Epithelial cell of prostate (primary cell): ENCODE measurements around the gene MARCHF6.

ENCODE experiments used
- DNase-seq: peaks from one replicate; pipeline ENCODE4 v3.0.0-alpha.2; 2011; ENCODE audit warnings: low read depth, low spot score
- H3K27ac ChIP-seq: fragments of 450-650 bp; 2 replicates; pipeline ENCODE4 v1.5.1; 2017; ENCODE audit warnings: mild to moderate bottlenecking

Gene MARCHF6

DNA sequence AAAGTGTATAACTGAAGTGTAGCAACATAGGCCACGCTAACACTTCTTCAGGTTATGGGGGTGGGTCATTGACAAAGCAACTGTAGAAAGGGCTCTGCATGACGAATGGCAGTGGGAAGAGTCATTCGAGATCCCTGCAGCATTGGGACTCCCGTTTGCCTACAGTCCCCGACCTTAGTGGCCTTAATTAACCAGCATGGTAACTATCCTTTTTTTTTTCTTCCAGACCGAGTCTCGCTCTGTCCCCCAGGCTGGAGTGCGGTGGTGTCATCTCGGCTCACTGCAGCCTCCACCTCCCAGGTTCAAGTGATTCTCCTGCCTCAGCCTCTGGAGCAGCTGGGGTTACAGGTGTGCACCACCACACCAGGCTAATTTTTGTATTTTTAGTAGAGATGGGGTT, 31.6 kb upstream of the MARCHF6 start:
- DNase-seq = no peak
- H3K27ac ChIP-seq = no peak overlapping the region

- no peak for DNase-seq
- no peak overlapping the region for H3K27ac ChIP-seq
These were observed 29.7 kb upstream of the MARCHF6 start for GRCh38 chr5:10323588-10324488.

DNA sequence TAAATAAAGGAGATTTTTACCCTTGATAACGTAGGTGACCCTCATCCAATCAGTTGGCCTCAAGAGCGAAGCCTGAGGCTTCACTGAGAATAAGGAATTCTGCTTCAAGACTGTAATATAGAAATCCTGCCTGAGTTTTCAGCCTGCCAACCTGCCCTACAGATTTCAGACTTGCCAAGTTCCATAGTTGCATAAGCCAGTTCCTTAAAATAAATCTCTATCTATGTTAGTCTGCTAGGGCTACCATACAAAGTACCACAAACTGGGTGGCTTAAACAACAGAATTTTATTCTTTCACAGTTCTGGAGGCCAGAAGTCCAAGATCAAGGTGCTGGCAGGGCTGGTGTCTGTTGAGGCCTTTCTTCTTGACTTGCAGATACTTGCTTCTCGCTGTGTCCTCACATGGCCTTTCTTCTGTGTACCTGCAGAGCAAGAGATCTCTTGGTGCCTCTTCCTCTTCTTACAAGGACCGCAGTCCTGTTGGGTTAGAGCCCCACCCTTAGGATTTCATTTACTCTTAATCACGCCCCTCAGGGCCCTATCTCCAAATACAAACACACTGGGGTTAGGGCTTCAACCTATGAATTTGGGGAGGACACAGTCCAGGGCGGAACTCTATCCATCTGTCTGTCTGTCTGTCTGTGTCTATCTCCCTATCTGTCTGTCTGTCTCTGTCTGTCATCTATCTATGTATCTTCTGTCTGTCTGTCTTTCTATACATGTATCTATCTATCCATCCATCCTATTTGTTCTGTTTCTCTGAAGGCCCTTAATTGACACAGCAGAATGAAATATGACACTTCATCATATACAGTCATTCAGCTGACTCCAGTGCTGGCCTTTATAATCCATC, 28.8 kb upstream of the MARCHF6 start:
- H3K27ac ChIP-seq = no peak overlapping the region
- DNase-seq = no peak

GRCh38 chr5:10328323-10328722, 25.2 kb upstream of the MARCHF6 start:
- no peak for DNase-seq
- H3K27ac ChIP-seq = no peak overlapping the region

DNA sequence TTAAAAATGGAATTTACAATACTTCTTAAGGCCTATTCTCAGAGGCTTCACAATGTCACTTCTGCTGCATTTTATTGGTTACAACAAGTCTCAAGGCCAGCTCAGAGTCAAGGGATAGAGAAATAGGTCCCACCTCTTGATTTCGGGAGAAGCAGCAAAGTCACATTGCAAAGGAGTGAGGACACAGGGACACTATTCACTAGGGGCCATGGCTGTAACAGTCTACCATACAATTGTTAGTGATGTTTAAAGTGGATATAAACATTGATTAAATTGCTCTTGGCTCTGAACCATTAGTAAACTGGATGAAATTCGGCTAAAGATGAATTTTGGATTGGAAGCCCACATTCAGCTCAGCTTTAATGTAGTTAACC, 24.1 kb upstream of the MARCHF6 start:
- H3K27ac ChIP-seq = no peak overlapping the region
- no peak for DNase-seq

DNA sequence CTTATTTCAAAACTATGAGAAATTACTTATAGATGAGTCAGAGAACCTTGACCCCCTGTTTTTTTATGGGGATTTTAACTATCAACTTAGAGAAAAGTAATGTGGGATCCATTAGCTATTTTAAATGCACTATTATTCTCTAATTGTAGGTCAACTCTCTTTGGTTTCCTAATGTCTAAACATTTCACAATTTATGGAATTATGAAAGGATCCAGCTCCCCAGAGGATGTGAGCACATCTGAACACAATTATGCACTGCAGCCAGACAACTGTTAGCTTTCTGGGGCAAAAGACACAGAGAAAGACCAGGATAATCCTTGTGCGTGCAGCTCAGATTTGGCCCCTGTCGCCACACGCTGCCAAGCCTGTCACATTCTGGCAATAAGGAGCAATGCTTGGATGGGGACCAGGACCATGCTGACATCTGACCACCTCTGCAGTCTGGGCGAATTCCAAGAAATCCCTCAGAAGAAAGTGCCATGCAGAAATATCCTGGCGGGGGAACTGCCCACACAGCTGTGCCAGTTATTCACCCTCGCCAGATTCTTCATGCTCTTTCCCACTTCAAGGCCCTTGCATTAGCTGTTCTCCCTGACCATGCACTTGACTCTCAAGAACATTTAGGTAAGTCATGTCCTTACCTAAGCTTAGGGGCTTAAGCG, 23.5 kb upstream of the MARCHF6 start:
- H3K27ac ChIP-seq = no peak overlapping the region
- no peak for DNase-seq

DNA sequence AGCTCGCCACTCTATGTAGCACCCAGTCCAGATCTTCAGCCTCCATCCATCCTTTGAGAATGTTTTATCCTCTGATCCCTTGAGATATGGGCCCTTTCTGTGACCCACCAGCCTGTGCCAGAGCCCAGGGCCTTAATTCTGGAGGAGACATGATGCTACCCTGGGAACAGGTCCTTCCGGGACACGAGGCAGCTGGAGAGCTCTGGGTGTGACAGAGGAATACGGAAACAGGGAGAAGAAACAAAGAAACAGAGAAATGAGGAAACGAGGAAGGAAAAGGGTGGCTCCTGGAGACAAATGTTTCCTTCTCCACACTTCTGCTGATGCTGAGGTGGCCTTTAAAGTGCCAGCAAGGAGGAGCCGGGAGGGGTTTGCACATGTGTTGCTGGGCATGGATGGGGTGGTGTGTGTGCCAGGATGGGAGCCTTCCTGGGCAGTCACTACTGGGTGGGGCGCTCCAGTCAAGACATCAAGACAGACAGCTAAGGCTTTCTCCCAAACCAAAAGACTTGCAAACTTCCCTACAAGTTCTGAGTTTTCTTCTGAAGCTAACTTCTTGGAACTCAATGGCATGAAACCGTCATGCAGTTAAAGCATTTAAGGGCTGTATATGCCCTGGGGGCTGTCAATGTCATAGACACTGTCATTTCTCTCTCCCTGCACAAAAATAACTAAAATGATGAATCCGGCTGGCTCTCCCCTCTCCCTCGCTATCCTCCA, 22.8 kb upstream of the MARCHF6 start:
- no peak for DNase-seq
- H3K27ac ChIP-seq = no peak overlapping the region

DNA sequence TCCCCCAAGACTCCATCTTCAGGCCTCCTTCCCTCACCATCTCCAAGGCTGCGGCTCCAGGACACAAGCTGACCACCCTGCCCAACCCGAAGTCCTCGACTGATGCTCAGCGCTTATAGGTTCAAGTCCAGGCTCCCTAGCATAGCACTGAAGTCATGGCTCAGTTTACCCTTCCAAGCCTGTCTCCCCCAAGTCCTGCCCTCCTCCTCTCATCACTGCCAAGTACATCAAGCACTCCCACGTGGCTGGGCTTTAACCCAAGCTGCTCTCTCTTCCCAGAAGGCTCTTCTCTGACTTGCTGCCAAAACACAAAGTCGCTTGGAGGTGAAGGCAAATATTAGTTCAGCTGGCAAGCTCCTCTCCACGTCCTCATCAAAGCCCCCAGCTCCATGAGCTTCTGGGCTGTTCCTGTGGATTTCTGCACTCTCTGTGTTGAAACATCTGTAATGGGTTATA, 22.1 kb upstream of the MARCHF6 start:
- no peak for DNase-seq
- no peak overlapping the region for H3K27ac ChIP-seq

DNA sequence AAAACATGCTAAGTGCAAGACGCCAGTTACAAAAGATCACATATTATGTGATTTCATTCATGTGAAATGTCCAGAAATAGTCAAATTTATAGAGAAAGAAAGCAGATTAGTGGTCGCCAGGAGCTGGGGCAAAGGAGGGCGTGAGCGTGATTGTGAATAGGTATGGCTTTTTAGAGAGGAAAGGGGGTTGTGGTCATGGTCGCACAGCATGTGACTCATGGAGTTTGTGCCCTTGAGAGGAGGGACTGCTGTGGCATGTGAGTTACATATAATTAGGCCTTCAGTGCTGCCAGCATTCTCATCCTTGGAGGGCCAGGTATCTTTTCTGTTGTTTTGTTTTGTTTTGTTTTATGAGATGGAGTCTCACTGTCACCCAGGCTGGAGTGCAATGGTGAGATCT, 21.2 kb upstream of the MARCHF6 start:
- DNase-seq = no peak
- no peak overlapping the region for H3K27ac ChIP-seq

DNA sequence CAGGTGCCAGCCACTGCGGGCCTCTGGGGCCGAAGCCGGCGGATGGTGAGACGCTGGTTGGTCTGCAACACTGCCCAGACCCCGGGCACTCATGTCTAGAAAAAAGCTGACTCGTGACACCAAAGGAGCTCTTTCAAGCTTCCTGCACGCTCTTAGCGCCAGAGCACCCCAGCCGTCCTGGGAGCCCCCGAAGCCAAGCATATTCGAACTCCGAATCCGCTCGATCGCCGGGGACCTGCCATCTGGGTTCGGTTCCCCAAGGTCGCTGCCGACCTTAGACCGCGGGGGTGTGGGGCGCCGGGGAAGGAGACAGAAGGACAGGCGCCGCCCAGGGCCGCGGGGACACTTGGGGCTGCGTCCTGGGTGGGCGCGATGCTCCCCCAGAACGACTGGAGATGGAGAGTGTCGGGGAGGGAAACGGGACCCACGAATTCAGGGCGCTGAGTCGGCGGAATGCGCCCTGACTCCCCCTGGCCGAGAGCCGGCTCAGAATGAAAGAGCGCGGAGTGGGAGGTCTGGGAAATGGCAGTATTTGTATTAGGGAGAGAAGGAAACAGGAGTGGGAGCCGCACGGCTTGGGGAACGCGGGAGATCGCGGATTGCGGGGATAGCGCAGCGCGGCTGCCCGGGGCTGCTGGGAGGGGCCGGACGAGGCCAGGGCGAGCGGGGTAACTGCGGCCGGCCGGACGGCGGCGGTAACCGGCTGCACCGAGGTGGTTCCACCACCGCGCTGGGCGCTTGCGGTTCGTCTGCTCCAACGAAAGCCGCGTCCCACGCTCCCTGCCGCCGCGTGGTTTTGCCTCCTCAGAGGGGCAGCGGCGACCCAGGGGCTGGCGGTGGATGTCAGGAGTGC, 20.1 kb upstream of the MARCHF6 start:
- H3K27ac ChIP-seq = no peak overlapping the region
- no peak for DNase-seq

- no peak overlapping the region for H3K27ac ChIP-seq
- no peak for DNase-seq
These were observed 18.7 kb upstream of the MARCHF6 start for GRCh38 chr5:10334831-10335230.

GRCh38 chr5:10335711-10336470, 17.6 kb upstream of the MARCHF6 start:
- no peak for DNase-seq
- no peak overlapping the region for H3K27ac ChIP-seq

GRCh38 chr5:10337107-10337506, 16.4 kb upstream of the MARCHF6 start:
- DNase-seq = no peak
- H3K27ac ChIP-seq = no peak overlapping the region

GRCh38 chr5:10337986-10338385, 15.5 kb upstream of the MARCHF6 start:
- no peak overlapping the region for H3K27ac ChIP-seq
- DNase-seq = no peak

GRCh38 chr5:10338686-10339057, 14.8 kb upstream of the MARCHF6 start:
- DNase-seq = no peak
- no peak overlapping the region for H3K27ac ChIP-seq

GRCh38 chr5:10339058-10339811, 14.3 kb upstream of the MARCHF6 start:
- DNase-seq = no peak
- H3K27ac ChIP-seq = no peak overlapping the region

DNA sequence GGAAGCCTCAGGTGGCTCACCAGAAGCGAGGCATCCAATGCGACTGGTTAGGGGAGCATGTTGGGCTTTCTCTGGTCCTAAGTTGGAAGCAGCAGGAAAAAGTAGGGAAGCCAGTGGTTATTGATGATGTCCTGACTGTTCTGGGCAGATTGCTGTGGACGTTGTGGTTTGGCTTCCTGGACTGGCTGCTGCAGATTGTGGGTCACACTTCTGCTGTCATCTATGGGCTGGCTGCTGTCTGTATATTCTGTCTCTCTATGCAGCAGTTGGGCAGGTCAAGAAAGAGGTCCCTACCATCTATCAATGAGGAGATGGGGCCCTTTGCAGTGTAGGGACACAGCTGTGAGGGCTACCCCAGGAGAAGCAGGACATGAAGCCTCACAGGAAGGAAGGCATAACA, 13.5 kb upstream of the MARCHF6 start:
- H3K27ac ChIP-seq = no peak overlapping the region
- DNase-seq = no peak

- H3K27ac ChIP-seq = no peak overlapping the region
These were observed 10.0 kb upstream of the MARCHF6 start for GRCh38 chr5:10343486-10343885.

More at GRCh38 chr5:10343486-10343885, 10.0 kb upstream of the MARCHF6 start:
- no peak for DNase-seq
